Activated naive CD8-positive, alpha-beta T cell treated with anti-CD3 and anti-CD28 coated beads for 36 hours (primary cell): ENCODE measurements around the gene ADRA2B. TPM values are rescaled to one million over a fixed set of nuclear protein-coding genes. Genes with fewer than 3 reads are reported as not detected.

Experiments used
- DNase-seq: peaks from one replicate; pipeline ENCODE4 v3.0.0; 2021
- H3K27ac Mint-ChIP-seq: one replicate; pipeline ENCODE4 v1.8.0; 2022; ENCODE audit warnings: mild to moderate bottlenecking, moderate library complexity, mixed read lengths
- H3K27me3 Mint-ChIP-seq: one replicate; pipeline ENCODE4 v1.8.0; 2022; ENCODE audit warnings: mild to moderate bottlenecking, mixed read lengths
- H3K36me3 Mint-ChIP-seq: one replicate; pipeline ENCODE4 v1.8.0; 2021; ENCODE audit warnings: mild to moderate bottlenecking, mixed read lengths
- H3K4me1 Mint-ChIP-seq: one replicate; pipeline ENCODE4 v1.8.0; 2021; ENCODE audit warnings: mixed read lengths
- H3K4me3 Mint-ChIP-seq: one replicate; pipeline ENCODE4 v1.8.0; 2022; ENCODE audit warnings: mild to moderate bottlenecking, moderate library complexity, mixed read lengths
- H3K9me3 Mint-ChIP-seq: one replicate; pipeline ENCODE4 v1.8.0; 2022; ENCODE audit warnings: mixed read lengths
- total RNA-seq, 2 experiments: library from RNA; stranded (reverse); gene quantifications; one replicate each; pipeline ENCODE4 v1.2.3, GENCODE V29; 2021

The ADRA2B gene
- total RNA-seq, 2 experiments from 2014 or later, result 0.29 to 0.30 TPM

GRCh38 chr2:96134421-96134820, 18.1 kb upstream of the ADRA2B start:
- peaks cover 3% of the 10 kb centered on the region for H3K27me3 Mint-ChIP-seq
- H3K4me1 Mint-ChIP-seq, result peaks cover 38% of the 10 kb centered on the region
- peaks cover 23% of the 10 kb centered on the region for H3K36me3 Mint-ChIP-seq
- no peak overlapping the region for H3K4me3 Mint-ChIP-seq
- no peak for DNase-seq
- no peaks in the 10 kb centered on the region for H3K9me3 Mint-ChIP-seq
- no peak overlapping the region for H3K27ac Mint-ChIP-seq

- DNase-seq, result no peak
- H3K9me3 Mint-ChIP-seq, result no peaks in the 10 kb centered on the region
- peak overlapping the region; percentile 89 for H3K27ac Mint-ChIP-seq
- H3K36me3 Mint-ChIP-seq, result peaks cover 29% of the 10 kb centered on the region
- no peaks in the 10 kb centered on the region for H3K27me3 Mint-ChIP-seq
- peaks cover 25% of the 10 kb centered on the region for H3K4me1 Mint-ChIP-seq
- peak overlapping the region; percentile 58 for H3K4me3 Mint-ChIP-seq
Measured at GRCh38 chr2:96131813-96132745, 15.7 kb upstream of the ADRA2B start.

- Mint-ChIP-seq H3K9me3 (no peaks in the 10 kb centered on the region), H3K4me1 (peaks cover 25% of the 10 kb centered on the region), H3K27me3 (no peaks in the 10 kb centered on the region), H3K4me3 (peak overlapping the region; percentile 58), H3K27ac (peak overlapping the region; percentile 89), H3K36me3 (peaks cover 35% of the 10 kb centered on the region)
- peak; percentile 29 for DNase-seq
Measured at GRCh38 chr2:96131152-96131812, 14.9 kb upstream of the ADRA2B start.

- Mint-ChIP-seq H3K27ac (peak overlapping the region; percentile 14), H3K9me3 (no peaks in the 10 kb centered on the region), H3K36me3 (peaks cover 40% of the 10 kb centered on the region), H3K4me1 (peaks cover 24% of the 10 kb centered on the region), H3K27me3 (no peaks in the 10 kb centered on the region), H3K4me3 (no peak overlapping the region)
- DNase-seq, result no peak
Measured at GRCh38 chr2:96130483-96130882, 14.1 kb upstream of the ADRA2B start.

GRCh38 chr2:96129528-96130120, 13.3 kb upstream of the ADRA2B start:
- DNase-seq, result no peak
- Mint-ChIP-seq H3K27ac (no peak overlapping the region), H3K36me3 (peaks cover 44% of the 10 kb centered on the region)

GRCh38 chr2:96128456-96128855, 12.1 kb upstream of the ADRA2B start:
- H3K27me3 Mint-ChIP-seq, result no peaks in the 10 kb centered on the region
- H3K9me3 Mint-ChIP-seq, result no peaks in the 10 kb centered on the region
- no peak for DNase-seq
- H3K36me3 Mint-ChIP-seq, result peaks cover 40% of the 10 kb centered on the region
- H3K27ac Mint-ChIP-seq, result no peak overlapping the region
- H3K4me1 Mint-ChIP-seq, result peaks cover 21% of the 10 kb centered on the region
- H3K4me3 Mint-ChIP-seq, result no peak overlapping the region

More at GRCh38 chr2:96129528-96130120, 13.3 kb upstream of the ADRA2B start:
- Mint-ChIP-seq H3K4me1 (peaks cover 24% of the 10 kb centered on the region), H3K9me3 (no peaks in the 10 kb centered on the region), H3K4me3 (no peak overlapping the region), H3K27me3 (no peaks in the 10 kb centered on the region)

GRCh38 chr2:96124406-96125265, 8.3 kb upstream of the ADRA2B start:
- Mint-ChIP-seq H3K4me3 (no peak overlapping the region), H3K4me1 (peaks cover 13% of the 10 kb centered on the region), H3K9me3 (no peaks in the 10 kb centered on the region), H3K36me3 (peaks cover 24% of the 10 kb centered on the region), H3K27me3 (peaks cover 19% of the 10 kb centered on the region), H3K27ac (no peak overlapping the region)
- no peak for DNase-seq

GRCh38 chr2:96123936-96124335, 7.6 kb upstream of the ADRA2B start:
- H3K9me3 Mint-ChIP-seq, result no peaks in the 10 kb centered on the region
- no peak for DNase-seq
- H3K36me3 Mint-ChIP-seq, result peaks cover 20% of the 10 kb centered on the region
- peaks cover 13% of the 10 kb centered on the region for H3K4me1 Mint-ChIP-seq
- no peak overlapping the region for H3K4me3 Mint-ChIP-seq
- peaks cover 26% of the 10 kb centered on the region for H3K27me3 Mint-ChIP-seq
- no peak overlapping the region for H3K27ac Mint-ChIP-seq

GRCh38 chr2:96123290-96123689, 6.9 kb upstream of the ADRA2B start:
- H3K27ac Mint-ChIP-seq, result no peak overlapping the region
- no peak overlapping the region for H3K4me3 Mint-ChIP-seq

GRCh38 chr2:96122391-96122790, 6.0 kb upstream of the ADRA2B start:
- H3K27ac Mint-ChIP-seq, result no peak overlapping the region

More at GRCh38 chr2:96123290-96123689, 6.9 kb upstream of the ADRA2B start:
- DNase-seq, result no peak
- peaks cover 32% of the 10 kb centered on the region for H3K27me3 Mint-ChIP-seq
- H3K36me3 Mint-ChIP-seq, result peaks cover 20% of the 10 kb centered on the region
- H3K9me3 Mint-ChIP-seq, result no peaks in the 10 kb centered on the region
- H3K4me1 Mint-ChIP-seq, result peaks cover 13% of the 10 kb centered on the region

GRCh38 chr2:96121414-96121813, 5.0 kb upstream of the ADRA2B start:
- H3K27me3 Mint-ChIP-seq, result peaks cover 41% of the 10 kb centered on the region
- no peak overlapping the region for H3K27ac Mint-ChIP-seq
- H3K36me3 Mint-ChIP-seq, result peaks cover 12% of the 10 kb centered on the region
- peaks cover 19% of the 10 kb centered on the region for H3K4me1 Mint-ChIP-seq
- H3K4me3 Mint-ChIP-seq, result no peak overlapping the region
- no peak for DNase-seq
- H3K9me3 Mint-ChIP-seq, result no peaks in the 10 kb centered on the region

More at GRCh38 chr2:96122391-96122790, 6.0 kb upstream of the ADRA2B start:
- H3K36me3 Mint-ChIP-seq, result peaks cover 17% of the 10 kb centered on the region
- no peak overlapping the region for H3K4me3 Mint-ChIP-seq
- H3K27me3 Mint-ChIP-seq, result peaks cover 41% of the 10 kb centered on the region
- no peak for DNase-seq
- H3K9me3 Mint-ChIP-seq, result no peaks in the 10 kb centered on the region
- H3K4me1 Mint-ChIP-seq, result peaks cover 17% of the 10 kb centered on the region

GRCh38 chr2:96120991-96121390, 4.6 kb upstream of the ADRA2B start:
- Mint-ChIP-seq H3K9me3 (no peaks in the 10 kb centered on the region), H3K27me3 (peaks cover 41% of the 10 kb centered on the region), H3K4me3 (no peak overlapping the region), H3K27ac (no peak overlapping the region), H3K4me1 (peaks cover 19% of the 10 kb centered on the region), H3K36me3 (peaks cover 7% of the 10 kb centered on the region)
- no peak for DNase-seq

- no peak overlapping the region for H3K4me3 Mint-ChIP-seq
- H3K4me1 Mint-ChIP-seq, result peaks cover 23% of the 10 kb centered on the region
- H3K36me3 Mint-ChIP-seq, result peaks cover 5% of the 10 kb centered on the region
- H3K27me3 Mint-ChIP-seq, result peaks cover 48% of the 10 kb centered on the region
- no peaks in the 10 kb centered on the region for H3K9me3 Mint-ChIP-seq
- DNase-seq, result no peak
- H3K27ac Mint-ChIP-seq, result peak overlapping the region; percentile 18
Measured at GRCh38 chr2:96120091-96120720, 3.8 kb upstream of the ADRA2B start.

- DNase-seq, result no peak
- Mint-ChIP-seq H3K36me3 (no peaks in the 10 kb centered on the region), H3K27me3 (peaks cover 49% of the 10 kb centered on the region), H3K4me3 (no peak overlapping the region), H3K27ac (no peak overlapping the region), H3K9me3 (no peaks in the 10 kb centered on the region), H3K4me1 (peaks cover 23% of the 10 kb centered on the region)
Measured at GRCh38 chr2:96119389-96119751, 3.0 kb upstream of the ADRA2B start.
